GM12875 (cell line): ENCODE measurements around the gene EPG5.

Source experiments
- H3K4me3 ChIP-seq: one replicate; pipeline ENCODE4 v1.5.1; 2011; ENCODE audit warnings: low read depth, low read length, control low read depth
- CTCF ChIP-seq: IDR thresholded peaks from 2 replicates; pipeline ENCODE4 v1.5.1; 2011; ENCODE audit warnings: low read depth, mild to moderate bottlenecking, control low read depth, inconsistent platforms, low read length, moderate library complexity, borderline replicate concordance; ENCODE audit not compliant: insufficient read depth

The EPG5 gene

GRCh38 chr18:45860971-45861370 lies 106.2 kb downstream of the EPG5 start:
- no peak for TF ChIP-seq CTCF
- H3K4me3 ChIP-seq: no peak overlapping the region

- no peak overlapping the region for H3K4me3 ChIP-seq
- no peak for TF ChIP-seq CTCF
These were observed 106.6 kb downstream of the EPG5 start for GRCh38 chr18:45860492-45860891.

- TF ChIP-seq CTCF: no peak
- no peak overlapping the region for H3K4me3 ChIP-seq
These were observed 107.8 kb downstream of the EPG5 start for GRCh38 chr18:45859334-45859733.

GRCh38 chr18:45856531-45856930 lies 110.6 kb downstream of the EPG5 start:
- H3K4me3 ChIP-seq: no peak overlapping the region
- TF ChIP-seq CTCF: no peak

- no peak for TF ChIP-seq CTCF
- no peak overlapping the region for H3K4me3 ChIP-seq
These were observed 113.0 kb downstream of the EPG5 start for GRCh38 chr18:45854036-45854586.

- no peak for TF ChIP-seq CTCF
- no peak overlapping the region for H3K4me3 ChIP-seq
These were observed 114.5 kb downstream of the EPG5 start for GRCh38 chr18:45852631-45853030.

GRCh38 chr18:45851161-45851925 lies 115.8 kb downstream of the EPG5 start:
- TF ChIP-seq CTCF: no peak
- no peak overlapping the region for H3K4me3 ChIP-seq
